Gastrocnemius medialis (tissue), 4 donors: ENCODE measurements around the gene NEK2. TPM values are rescaled to one million over a fixed set of nuclear protein-coding genes. Genes with fewer than 3 reads are reported as not detected.

ENCODE experiments used
- ATAC-seq, 2 donors: fragments of 150-250 bp; one replicate each; pipeline ENCODE4 v1.9.1; 2016
- DNase-seq, 2 donors: peaks; one replicate each; pipeline ENCODE4 v3.0.0-alpha.2; 2019
- H3K27ac ChIP-seq, 4 donors: fragments of 200-600 bp; sonication (generic); 1 replicate in 1 of 4; 2 replicates in 3 of 4; pipeline ENCODE4 v1.5.1; 2016 to 2018; ENCODE audit warnings: mild to moderate bottlenecking in 2 of 4, moderate library complexity in 1 of 4
- H3K27me3 ChIP-seq, 3 donors: fragments of 200-600 bp; sonication (generic) in 2 of 3; 1 replicate in 1 of 3; 2 replicates in 2 of 3; pipeline versions ENCODE4 v1.5.1 to v1.6.0; 2016 to 2019; ENCODE audit warnings: mild to moderate bottlenecking in 1 of 3, moderate library complexity in 1 of 3
- H3K36me3 ChIP-seq, 2 donors: fragments of 200-600 bp; sonication (generic) in 1 of 2; one replicate each; pipeline ENCODE4 v1.5.1; 2017 to 2018
- H3K4me1 ChIP-seq, 2 donors: fragments of 200-600 bp; sonication (generic) in 1 of 2; one replicate each; pipeline ENCODE4 v1.5.1; 2016 to 2017; ENCODE audit warnings: mild to moderate bottlenecking in 2 of 2
- H3K4me3 ChIP-seq, 4 donors: fragments of 200-600 bp; sonication (generic) in 3 of 4; 1 replicate in 1 of 4; 2 replicates in 3 of 4; pipeline ENCODE4 v1.5.1; 2016 to 2019; ENCODE audit warnings: mild to moderate bottlenecking in 2 of 4
- H3K9me3 ChIP-seq, 3 donors: fragments of 200-600 bp; sonication (generic) in 2 of 3; 1 replicate in 1 of 3; 2 replicates in 2 of 3; pipeline ENCODE4 v1.5.1; 2016 to 2019
- POLR2A ChIP-seq, 2 donors: fragments of 450-650 bp; IDR thresholded peaks; one replicate each; pipeline ENCODE4 v1.6.1; 2017; ENCODE audit warnings: antibody characterized with exemption in 2 of 2, mild to moderate bottlenecking in 2 of 2, moderate library complexity in 2 of 2
- in situ Hi-C, 4 donors: fragments of 200-750 bp; cut with MboI; loops; one replicate each; pipeline versions ENCODE4 v1.15.0 to v1.8.0; 2017; ENCODE audit warnings: low sequenced_read_pairs in 4 of 4
- intact Hi-C: fragments of 100-400 bp; cut with DNase I; formaldehyde crosslinking; loops from one replicate; pipeline ENCODE4 v1.15.1; 2023; ENCODE audit warnings: low total_unique reads
- total RNA-seq, 4 donors: library from RNA; depleted of rRNA; stranded (reverse); fragments of >200 nt; gene quantifications; one replicate each; pipeline versions ENCODE4 v1.1.0 to v1.2.3, GENCODE V29; 2016
- TF ChIP-seq, protein P1 (sequence below), 5 experiments: fragments of 450-650 bp in 3 of 5; fragments of 200-600 bp in 2 of 5; sonication (generic) in 2 of 5; IDR thresholded peaks in 4 of 5; conservative IDR thresholded peaks in 1 of 5; 1 replicate in 4 of 5; 2 replicates in 1 of 5; pipeline ENCODE4 v1.5.1; 2016 to 2019; ENCODE audit warnings: antibody characterized with exemption in 5 of 5, mild to moderate bottlenecking in 3 of 5, moderate library complexity in 3 of 5

The NEK2 gene
- total RNA-seq, 4 donors from 2014 or later: not detected

DNA sequence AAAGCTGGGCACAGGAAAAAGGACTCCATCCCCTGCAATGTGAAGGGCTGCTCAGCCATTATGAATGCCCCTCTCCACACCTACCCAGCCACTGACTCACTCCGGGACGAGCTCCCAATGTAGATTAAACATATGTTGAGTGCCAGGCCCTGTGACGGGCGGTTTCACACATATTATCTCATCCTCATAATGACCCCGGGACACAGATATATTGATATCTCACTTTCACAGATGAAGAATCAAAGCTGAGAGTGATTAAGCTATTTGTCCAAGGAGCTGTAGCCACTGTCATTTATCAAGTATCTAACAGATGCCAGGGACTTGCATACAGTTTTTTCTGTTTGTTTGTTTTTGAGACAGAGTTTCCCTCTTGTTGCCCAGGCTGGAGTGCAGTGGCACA, 61.5 kb downstream of the NEK2 start:
- no peak for DNase-seq
- Histone ChIP-seq H3K27me3 (no peaks in the 10 kb centered on the region), H3K36me3 (no peaks in the 10 kb centered on the region), H3K9me3 (no peaks in the 10 kb centered on the region), H3K4me1 (peaks cover 6 to 8% of the 10 kb centered on the region in 2 donors), H3K4me3 (no peak overlapping the region), H3K27ac (peak overlapping the region in 1 of 4 donors; percentile 67)
- TF ChIP-seq POLR2A (IDR thresholded peaks at IDR 0.05): no peak
- TF ChIP-seq, protein P1, sequence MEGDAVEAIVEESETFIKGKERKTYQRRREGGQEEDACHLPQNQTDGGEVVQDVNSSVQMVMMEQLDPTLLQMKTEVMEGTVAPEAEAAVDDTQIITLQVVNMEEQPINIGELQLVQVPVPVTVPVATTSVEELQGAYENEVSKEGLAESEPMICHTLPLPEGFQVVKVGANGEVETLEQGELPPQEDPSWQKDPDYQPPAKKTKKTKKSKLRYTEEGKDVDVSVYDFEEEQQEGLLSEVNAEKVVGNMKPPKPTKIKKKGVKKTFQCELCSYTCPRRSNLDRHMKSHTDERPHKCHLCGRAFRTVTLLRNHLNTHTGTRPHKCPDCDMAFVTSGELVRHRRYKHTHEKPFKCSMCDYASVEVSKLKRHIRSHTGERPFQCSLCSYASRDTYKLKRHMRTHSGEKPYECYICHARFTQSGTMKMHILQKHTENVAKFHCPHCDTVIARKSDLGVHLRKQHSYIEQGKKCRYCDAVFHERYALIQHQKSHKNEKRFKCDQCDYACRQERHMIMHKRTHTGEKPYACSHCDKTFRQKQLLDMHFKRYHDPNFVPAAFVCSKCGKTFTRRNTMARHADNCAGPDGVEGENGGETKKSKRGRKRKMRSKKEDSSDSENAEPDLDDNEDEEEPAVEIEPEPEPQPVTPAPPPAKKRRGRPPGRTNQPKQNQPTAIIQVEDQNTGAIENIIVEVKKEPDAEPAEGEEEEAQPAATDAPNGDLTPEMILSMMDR (IDR thresholded peaks at IDR 0.05 in 4 of 5, conservative IDR thresholded peaks at IDR 0.05 in 1 of 5): no peak
- ATAC-seq: no peak
- in situ Hi-C loops (no loop called here), intact Hi-C loops (no loop called here)

DNA sequence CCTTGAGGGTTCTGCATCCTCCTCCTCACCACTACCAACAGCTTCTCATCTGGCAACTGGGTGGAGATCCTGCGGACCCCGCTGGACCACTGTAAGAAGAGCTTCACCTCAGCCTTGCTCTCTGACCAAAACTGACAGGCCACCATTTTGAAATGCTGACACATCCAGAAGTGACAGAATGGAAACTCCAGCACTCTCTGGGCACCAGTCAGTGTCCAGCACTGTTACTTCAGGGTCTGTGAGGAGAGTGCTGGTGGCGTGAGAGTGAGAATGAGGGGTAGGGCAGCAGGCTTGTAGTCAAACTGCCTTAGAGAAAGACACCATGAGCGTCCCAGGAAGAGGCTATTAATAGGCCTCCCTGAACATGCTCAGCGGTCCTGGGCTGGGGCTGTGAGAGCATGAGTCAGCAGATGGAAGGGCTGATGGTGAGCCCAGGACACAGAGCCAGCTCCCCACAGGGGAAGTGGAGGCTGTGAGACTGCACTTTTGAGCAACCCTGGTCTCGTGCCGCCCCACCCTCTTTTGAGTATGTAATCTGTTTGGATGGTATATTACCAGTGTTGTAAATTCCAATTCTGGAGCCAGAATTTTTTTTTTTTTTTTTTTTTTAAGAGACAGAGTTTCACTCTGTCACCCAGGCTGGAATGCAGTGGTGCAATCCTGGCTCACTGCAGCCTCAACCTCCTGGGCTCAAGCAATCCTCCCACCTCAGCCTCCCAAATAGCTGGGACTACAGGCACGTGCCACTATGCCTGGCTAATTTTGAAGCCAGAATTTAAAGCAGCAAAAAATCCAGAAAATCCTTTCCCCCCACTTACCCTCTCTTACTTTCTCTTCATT, 62.1 kb downstream of the NEK2 start:
- no peaks in the 10 kb centered on the region for H3K27me3 ChIP-seq
- intact Hi-C loops: no loop called here
- ATAC-seq (peak; percentile 87 to 90), DNase-seq (peak; percentile 70 to 85)
- no peak overlapping the region for H3K4me3 ChIP-seq
- TF ChIP-seq POLR2A (IDR thresholded peaks at IDR 0.05): no peak
- TF ChIP-seq, protein P1 (IDR thresholded peaks at IDR 0.05 in 4 of 5, conservative IDR thresholded peaks at IDR 0.05 in 1 of 5): no peak
- peaks cover 6 to 8% of the 10 kb centered on the region in 2 donors for H3K4me1 ChIP-seq
- H3K9me3 ChIP-seq: no peaks in the 10 kb centered on the region
- in situ Hi-C loops: no loop called here
- H3K27ac ChIP-seq: peak overlapping the region; percentile 7 to 67 (median 50)
- no peaks in the 10 kb centered on the region for H3K36me3 ChIP-seq

DNA sequence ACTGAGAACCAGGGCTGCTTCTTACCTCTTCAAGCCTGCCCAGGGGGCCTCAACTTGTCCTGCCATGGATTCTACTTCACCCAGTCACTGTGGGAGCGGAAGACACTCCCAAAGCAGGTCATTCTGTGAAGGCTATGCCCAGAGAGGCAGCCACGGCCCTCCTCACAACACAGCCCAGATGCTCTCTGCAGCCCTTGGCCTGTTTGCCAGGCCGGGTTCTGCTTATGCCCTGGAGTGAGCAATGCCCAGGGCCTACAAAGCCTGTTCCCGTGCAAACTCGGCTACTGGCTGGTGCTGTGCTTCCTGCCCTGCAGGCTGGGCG, 62.7 kb downstream of the NEK2 start:
- H3K4me3 ChIP-seq: no peak overlapping the region
- H3K27me3 ChIP-seq: no peaks in the 10 kb centered on the region
- TF ChIP-seq POLR2A (IDR thresholded peaks at IDR 0.05): no peak
- TF ChIP-seq, protein P1 (IDR thresholded peaks at IDR 0.05 in 4 of 5, conservative IDR thresholded peaks at IDR 0.05 in 1 of 5): no peak
- intact Hi-C loops: no loop called here
- peaks cover 6 to 8% of the 10 kb centered on the region in 2 donors for H3K4me1 ChIP-seq
- no peaks in the 10 kb centered on the region for H3K9me3 ChIP-seq
- H3K27ac ChIP-seq: peak overlapping the region; percentile 7 to 67 (median 50)
- H3K36me3 ChIP-seq: no peaks in the 10 kb centered on the region
- no peak for DNase-seq
- ATAC-seq: no peak
- in situ Hi-C loops: no loop called here

Other genes starting within 250 kb of the NEK2 start
- under 1 TPM in 1 of 4 donors, not detected in 3; 0.25 TPM for gene RD3, start 183.5 kb downstream of the NEK2 start, total RNA-seq
- gene SLC30A1, start 96.5 kb downstream of the NEK2 start, total RNA-seq: 1 to 10 TPM; 1.3 to 3.0 (median 2.1) TPM
- gene LPGAT1, start 155.1 kb upstream of the NEK2 start, total RNA-seq: 10 to 100 TPM; 11.2 to 51.4 (median 21.5) TPM